22Rv1 (cell line): ENCODE measurements around the gene NOTCH2.
"Not testable (repeated sequence)": the region's sequence is repeated elsewhere in the genome, so short reads cannot be mapped to it uniquely, and the experiment has no call there.

Source experiments
- H3K27ac ChIP-seq: fragments of 450-650 bp; 2 replicates; pipeline ENCODE4 v1.5.1; 2017
- CTCF ChIP-seq: fragments of 450-650 bp; IDR thresholded peaks from 2 replicates; pipeline ENCODE4 v1.5.1; 2017; ENCODE audit warnings: mild to moderate bottlenecking
- ZFX ChIP-seq: fragments of 450-650 bp; IDR thresholded peaks from 2 replicates; pipeline ENCODE4 v1.6.1; 2017; ENCODE audit warnings: antibody characterized with exemption, borderline replicate concordance

Gene NOTCH2

DNA sequence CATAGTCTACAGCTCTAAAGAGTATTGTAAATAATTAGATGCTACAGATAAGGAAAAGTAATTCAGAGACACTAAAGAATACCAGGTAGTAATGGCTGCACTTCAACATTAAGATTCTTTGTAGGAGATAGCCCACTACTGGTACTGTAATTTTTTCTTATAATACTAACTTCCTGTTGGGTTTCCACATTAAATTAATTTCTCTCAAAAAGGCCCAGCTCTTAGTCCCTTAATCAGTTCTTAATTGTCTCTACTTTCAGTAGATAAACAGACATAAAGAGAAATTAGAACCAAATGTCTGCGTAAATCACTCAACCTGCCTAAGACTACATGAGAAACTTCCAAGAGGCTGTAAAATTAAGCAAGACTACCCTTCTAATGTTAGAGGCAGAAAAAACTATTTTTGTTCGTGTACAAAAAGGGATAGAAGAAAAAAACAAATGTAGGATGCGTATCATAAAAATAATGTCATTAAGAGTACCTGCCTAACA, 83.4 kb downstream of the NOTCH2 start:
- H3K27ac ChIP-seq = no peak overlapping the region
- no peak for TF ChIP-seq ZFX
- no peak for TF ChIP-seq CTCF

DNA sequence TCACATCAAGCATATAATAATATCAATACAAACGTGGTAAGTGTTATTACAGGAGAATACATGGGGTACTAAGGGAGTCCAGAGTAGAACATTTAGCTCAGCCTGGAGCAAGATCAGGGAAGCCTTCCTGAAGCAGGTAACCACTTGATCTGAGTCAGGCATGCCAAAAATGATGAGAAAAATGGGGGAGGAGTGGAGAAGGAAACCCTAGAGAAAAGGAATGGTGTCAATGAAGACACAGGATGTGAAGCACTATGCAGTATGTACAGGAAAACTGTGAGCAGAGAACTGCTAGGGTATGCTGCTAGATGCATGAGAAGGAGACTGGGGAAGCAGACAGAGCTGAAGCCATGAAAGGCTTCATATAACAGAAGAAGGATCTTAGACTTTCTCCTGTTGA, 84.7 kb downstream of the NOTCH2 start:
- TF ChIP-seq ZFX (no peak), CTCF (no peak)
- H3K27ac ChIP-seq = no peak overlapping the region

GRCh38 chr1:119981986-119982815, 87.3 kb downstream of the NOTCH2 start:
- TF ChIP-seq ZFX (no peak), CTCF (no peak)
- H3K27ac ChIP-seq = no peak overlapping the region

DNA sequence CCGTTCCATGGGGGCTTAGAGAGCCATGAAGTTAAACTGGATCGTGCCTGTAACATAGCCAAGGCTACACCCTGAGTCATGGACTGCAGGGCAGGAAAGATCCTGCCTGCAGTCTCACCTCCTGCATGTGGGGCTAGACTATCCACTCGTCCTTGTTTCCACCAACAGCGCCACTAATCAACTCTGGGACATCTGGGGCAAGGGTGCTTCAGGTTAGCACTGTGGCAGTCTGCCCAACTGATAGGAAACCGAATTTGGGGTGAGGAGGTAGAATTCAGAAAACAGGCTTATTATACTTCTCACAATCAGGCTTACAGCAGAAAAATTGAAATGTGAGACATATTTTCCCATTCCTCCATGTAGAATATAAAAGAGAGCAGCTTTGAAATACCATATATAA, 88.0 kb downstream of the NOTCH2 start:
- no peak overlapping the region for H3K27ac ChIP-seq
- no peak for TF ChIP-seq ZFX
- TF ChIP-seq CTCF = no peak

DNA sequence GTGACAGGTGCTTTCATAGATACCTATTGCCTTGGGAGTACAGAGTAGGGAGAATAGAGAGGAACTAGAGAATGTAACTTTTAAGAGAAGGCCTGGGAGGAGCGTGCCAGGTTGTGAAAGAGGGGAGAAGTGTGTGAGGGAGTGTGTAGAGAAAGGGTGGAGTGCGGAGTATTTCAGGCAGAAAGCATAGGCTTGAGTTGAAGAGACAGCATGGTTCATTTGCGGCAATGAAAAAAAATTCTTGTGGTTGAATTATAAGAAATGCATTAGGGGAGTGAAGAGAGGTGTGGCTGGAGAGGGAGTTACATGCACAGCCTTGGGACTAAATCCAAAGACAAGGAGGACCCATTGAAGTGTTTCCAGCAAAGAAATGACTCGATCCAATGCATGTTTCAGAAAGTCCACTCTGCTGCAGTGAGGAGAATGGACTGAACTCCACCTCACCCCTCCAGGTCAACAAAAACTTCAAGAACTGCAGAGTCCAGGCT, 91.4 kb downstream of the NOTCH2 start:
- no peak for TF ChIP-seq ZFX
- TF ChIP-seq CTCF = no peak

DNA sequence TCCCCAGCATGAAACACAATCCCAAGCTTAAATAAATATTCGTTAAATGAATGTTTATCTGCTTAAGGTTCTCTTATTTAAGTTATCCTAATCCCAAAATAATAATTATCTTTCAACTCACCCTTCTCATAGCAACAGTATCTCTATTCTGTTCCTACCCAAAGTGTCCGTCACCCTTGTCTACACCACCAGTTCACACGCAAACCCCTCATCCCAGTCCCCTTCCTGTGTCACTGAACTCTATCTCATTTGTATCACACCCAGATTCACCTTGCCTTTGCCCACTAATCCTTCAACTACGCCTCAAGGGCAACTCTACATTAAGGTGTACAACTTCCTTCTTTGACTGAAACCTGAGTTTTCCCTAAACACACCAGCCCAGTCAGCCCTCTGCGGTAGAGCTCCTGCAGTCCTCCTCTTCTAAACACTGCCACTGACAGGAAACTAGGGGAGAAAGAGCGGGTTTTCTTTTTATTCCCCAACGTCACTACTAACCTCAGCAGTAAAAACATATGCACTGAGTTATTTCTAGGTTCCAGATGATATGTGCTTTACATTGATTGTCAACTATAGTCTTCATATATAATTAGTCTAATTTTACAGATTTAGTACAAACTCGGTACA, 92.2 kb downstream of the NOTCH2 start:
- H3K27ac ChIP-seq = not testable (repeated sequence)

More for the DNA sequence above, 91.4 kb downstream of the NOTCH2 start:
- H3K27ac ChIP-seq = no peak overlapping the region

- H3K27ac ChIP-seq = not testable (repeated sequence)
Measured at GRCh38 chr1:119975582-119976254, 93.7 kb downstream of the NOTCH2 start.

DNA sequence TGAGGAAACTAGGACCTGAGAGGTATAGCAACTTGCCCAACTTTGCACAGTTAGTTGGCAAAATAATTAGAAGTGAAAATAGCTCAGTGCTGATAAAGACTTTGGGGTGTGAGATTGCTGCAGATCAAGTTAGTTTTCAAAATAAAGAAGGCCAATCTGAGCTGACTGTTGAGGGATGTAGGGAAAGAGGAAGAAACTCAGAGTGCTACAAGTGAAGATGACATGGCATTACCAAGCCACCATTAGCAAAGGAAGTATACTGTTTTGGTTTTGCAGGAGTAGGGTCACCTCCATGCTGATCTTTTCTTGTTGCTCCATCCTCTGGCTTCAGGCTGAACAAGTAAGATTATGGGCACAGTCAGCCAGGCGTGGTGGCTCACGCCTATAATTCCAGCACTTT, 94.5 kb downstream of the NOTCH2 start:
- no peak overlapping the region for H3K27ac ChIP-seq
- TF ChIP-seq CTCF (no peak), ZFX (no peak)
